Keratinocyte (primary cell): ENCODE data around the gene CD164L2. TPM values are rescaled to one million over a fixed set of nuclear protein-coding genes. Genes with fewer than 3 reads are reported as not detected.

Experiments
- DNase-seq: peaks from one replicate; pipeline ENCODE4 v3.0.0-alpha.2; 2011; ENCODE audit warnings: low read depth, missing footprints, low spot score
- FAIRE-seq: peaks from 2 replicates; lab custom pipeline; 2011; peaks lifted over from hg19 to GRCh38; lab: Jason Lieb, UNC
- H2AFZ ChIP-seq: 2 replicates; pipeline ENCODE4 v1.6.0; 2012; ENCODE audit warnings: low read length, control low read depth, inconsistent platforms; ENCODE audit not compliant: control insufficient read depth
- H3K27ac ChIP-seq: 2 replicates; pipeline ENCODE4 v1.5.1; 2011; ENCODE audit warnings: low read length; ENCODE audit not compliant: control insufficient read depth, insufficient read depth
- H3K27me3 ChIP-seq: 3 replicates; pipeline ENCODE4 v1.6.0; 2011; ENCODE audit warnings: low read length; ENCODE audit not compliant: control insufficient read depth, insufficient read depth; ENCODE audit errors: extremely low read depth
- H3K36me3 ChIP-seq, 2 experiments: 2 replicates in 1 of 2; 3 replicates in 1 of 2; pipeline ENCODE4 v1.5.1; 2011; ENCODE audit warnings: low read length in 2 of 2, mild to moderate bottlenecking in 1 of 2; ENCODE audit not compliant: control insufficient read depth in 2 of 2, insufficient read depth in 2 of 2; ENCODE audit errors: extremely low read depth in 1 of 2
- H3K4me1 ChIP-seq: 3 replicates; pipeline ENCODE4 v1.5.1; 2011; ENCODE audit warnings: low read length; ENCODE audit not compliant: control insufficient read depth, insufficient read depth; ENCODE audit errors: extremely low read depth
- H3K4me2 ChIP-seq: 3 replicates; pipeline ENCODE4 v1.6.0; 2011; ENCODE audit warnings: low read depth, low read length; ENCODE audit not compliant: control insufficient read depth, insufficient read depth; ENCODE audit errors: extremely low read depth
- H3K4me3 ChIP-seq, 3 experiments: fragments of 200-600 bp in 1 of 3; sonication (generic) in 1 of 3; 2 replicates in 2 of 3; 3 replicates in 1 of 3; pipeline ENCODE4 v1.5.1; 2011 to 2016; ENCODE audit warnings: low read length in 3 of 3, mild to moderate bottlenecking in 3 of 3, control low read depth in 2 of 3, inconsistent platforms in 1 of 3, low read depth in 1 of 3, mixed read lengths in 1 of 3, mixed run types in 1 of 3, moderate library complexity in 1 of 3; ENCODE audit not compliant: control insufficient read depth in 2 of 3, insufficient read depth in 2 of 3; ENCODE audit errors: extremely low read depth in 1 of 3
- H3K79me2 ChIP-seq: 2 replicates; pipeline ENCODE4 v1.6.0; 2012; ENCODE audit warnings: low read length; ENCODE audit not compliant: control insufficient read depth, insufficient read depth
- H3K9ac ChIP-seq: 3 replicates; pipeline ENCODE4 v1.6.0; 2011; ENCODE audit warnings: low read length; ENCODE audit not compliant: control insufficient read depth, insufficient read depth; ENCODE audit errors: extremely low read depth
- H3K9me1 ChIP-seq: 3 replicates; pipeline ENCODE4 v1.6.0; 2011; ENCODE audit warnings: low read length; ENCODE audit not compliant: control insufficient read depth, insufficient read depth; ENCODE audit errors: extremely low read depth
- H3K9me3 ChIP-seq: 2 replicates; pipeline ENCODE4 v1.5.1; 2012; ENCODE audit warnings: low read depth, low read length; ENCODE audit not compliant: control insufficient read depth
- H4K20me1 ChIP-seq: 3 replicates; pipeline ENCODE4 v1.6.0; 2011; ENCODE audit warnings: low read length; ENCODE audit not compliant: control insufficient read depth, insufficient read depth; ENCODE audit errors: extremely low read depth
- EZH2 ChIP-seq: IDR thresholded peaks from one replicate; pipeline ENCODE4 v1.6.1; 2012; ENCODE audit warnings: inconsistent platforms, mild to moderate bottlenecking, low read length, moderate library complexity
- dilution Hi-C: fragments of 300-500 bp; cut with MboI; formaldehyde crosslinking; loops from one replicate; pipeline ENCODE4 v1.7.0; 2020; ENCODE audit warnings: low sequenced_read_pairs; ENCODE audit not compliant: extremely low pct_ligation_motif_present
- polyA plus RNA-seq, 5 experiments: library from polyadenylated mRNA; depleted of rRNA in 3 of 5; stranded (reverse) in 3 of 5; stranded (forward) in 1 of 5; unstranded in 1 of 5; fragments of >200 nt; gene quantifications; 1 replicate in 1 of 5; 2 replicates in 3 of 5; 3 replicates in 1 of 5; pipeline versions ENCODE4 v1.2.1 to v1.2.3, GENCODE V29; 2011 to 2012; ENCODE audit warnings: missing spikeins in 2 of 5, low read depth in 1 of 5, low replicate concordance in 1 of 5
- TF ChIP-seq, protein P1 (sequence below), 3 experiments: IDR thresholded peaks in 1 of 3; conservative IDR thresholded peaks in 1 of 3; optimal IDR thresholded peaks in 1 of 3; 2 replicates in 2 of 3; 3 replicates in 1 of 3; pipeline versions ENCODE3 to v1.5.1; 2011; ENCODE audit warnings: low read length in 3 of 3, mild to moderate bottlenecking in 3 of 3, moderate library complexity in 2 of 3, control low read depth in 1 of 3, inconsistent platforms in 1 of 3; ENCODE audit not compliant: insufficient read depth in 2 of 3; ENCODE audit errors: extremely low read depth in 1 of 3

CD164L2 gene
- polyA plus RNA-seq, 1 donor (not counting 4 experiments of a cell fraction or from before 2014, with no cell fraction given) = 2.7 TPM

DNA sequence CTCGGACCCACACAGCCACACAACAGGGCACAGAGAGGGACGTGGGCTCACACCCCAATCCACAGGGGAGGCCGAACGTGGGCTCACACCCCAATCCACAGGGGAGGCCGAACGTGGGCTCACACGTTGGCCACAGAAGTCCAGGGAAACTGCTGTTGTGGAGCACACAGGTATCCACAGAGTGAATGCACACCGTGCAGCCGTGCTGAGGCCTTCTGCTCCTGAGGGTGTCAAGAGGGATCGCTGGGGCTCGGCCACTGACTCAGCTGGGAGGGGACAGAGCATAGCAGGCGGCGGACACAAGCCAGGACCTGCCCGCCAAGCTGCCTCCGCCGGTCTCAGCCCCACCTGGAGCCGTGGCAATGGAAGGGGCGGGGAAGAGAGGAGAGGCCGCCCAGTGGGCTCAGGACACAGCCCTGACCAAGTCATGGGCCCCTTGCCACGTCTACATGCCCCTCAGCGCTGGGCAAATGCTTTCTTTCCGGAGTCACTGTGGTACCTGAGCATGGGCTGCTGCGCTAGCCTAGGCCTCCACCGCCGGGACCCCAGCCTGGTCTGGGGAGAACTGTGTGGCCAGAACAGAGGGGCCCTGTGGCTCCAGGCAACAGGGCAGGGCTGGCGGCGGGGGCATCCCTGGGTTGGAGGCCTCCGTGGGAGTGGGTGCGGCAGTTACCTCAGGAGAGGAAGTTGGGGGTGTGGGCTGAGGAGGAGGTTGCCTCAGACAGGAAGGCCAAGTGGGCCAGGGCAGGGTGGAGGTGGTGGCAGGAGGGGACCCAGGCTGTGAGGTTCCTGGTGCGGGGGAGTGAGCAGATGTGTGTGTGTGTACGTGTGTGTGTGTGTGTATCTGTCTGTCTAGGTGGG, 40.1 kb downstream of the CD164L2 start:
- Histone ChIP-seq H3K36me3 (peaks cover 4 to 9% of the 10 kb centered on the region in 2 experiments), H3K79me2 (peaks cover 10% of the 10 kb centered on the region), H4K20me1 (no peaks in the 10 kb centered on the region), H3K27ac (peak overlapping the region; percentile 87), H3K9me3 (no peaks in the 10 kb centered on the region), H3K4me3 (peak overlapping the region; percentile 66 to 89 (median 77)), H3K9me1 (no peaks in the 10 kb centered on the region), H3K4me2 (peak overlapping the region; percentile 97), H3K27me3 (no peaks in the 10 kb centered on the region), H3K9ac (peak overlapping the region; percentile 77), H2AFZ (peak overlapping the region; percentile 70), H3K4me1 (peaks cover 35% of the 10 kb centered on the region)
- DNase-seq (peak; percentile 90), FAIRE-seq (peak; percentile 75)
- TF ChIP-seq EZH2 = no peak
- TF ChIP-seq, protein P1, sequence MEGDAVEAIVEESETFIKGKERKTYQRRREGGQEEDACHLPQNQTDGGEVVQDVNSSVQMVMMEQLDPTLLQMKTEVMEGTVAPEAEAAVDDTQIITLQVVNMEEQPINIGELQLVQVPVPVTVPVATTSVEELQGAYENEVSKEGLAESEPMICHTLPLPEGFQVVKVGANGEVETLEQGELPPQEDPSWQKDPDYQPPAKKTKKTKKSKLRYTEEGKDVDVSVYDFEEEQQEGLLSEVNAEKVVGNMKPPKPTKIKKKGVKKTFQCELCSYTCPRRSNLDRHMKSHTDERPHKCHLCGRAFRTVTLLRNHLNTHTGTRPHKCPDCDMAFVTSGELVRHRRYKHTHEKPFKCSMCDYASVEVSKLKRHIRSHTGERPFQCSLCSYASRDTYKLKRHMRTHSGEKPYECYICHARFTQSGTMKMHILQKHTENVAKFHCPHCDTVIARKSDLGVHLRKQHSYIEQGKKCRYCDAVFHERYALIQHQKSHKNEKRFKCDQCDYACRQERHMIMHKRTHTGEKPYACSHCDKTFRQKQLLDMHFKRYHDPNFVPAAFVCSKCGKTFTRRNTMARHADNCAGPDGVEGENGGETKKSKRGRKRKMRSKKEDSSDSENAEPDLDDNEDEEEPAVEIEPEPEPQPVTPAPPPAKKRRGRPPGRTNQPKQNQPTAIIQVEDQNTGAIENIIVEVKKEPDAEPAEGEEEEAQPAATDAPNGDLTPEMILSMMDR (optimal IDR thresholded peaks at IDR 0.05 in 1 of 3, IDR thresholded peaks at IDR 0.05 in 1 of 3, conservative IDR thresholded peaks at IDR 0.05 in 1 of 3; ENCODE audit: extremely low read depth in 1 of 3, insufficient read depth in 2 of 3, low read length in 3 of 3) = peak in 1 of 3 experiments; percentile 3
- dilution Hi-C loops = no loop called here

GRCh38 chr1:27342391-27342777, 40.7 kb downstream of the CD164L2 start:
- no peaks in the 10 kb centered on the region for H4K20me1 ChIP-seq

More at GRCh38 chr1:27342391-27342777, 40.7 kb downstream of the CD164L2 start:
- Histone ChIP-seq H3K4me1 (peaks cover 32% of the 10 kb centered on the region), H2AFZ (no peak overlapping the region), H3K79me2 (peaks cover 10% of the 10 kb centered on the region), H3K27me3 (no peaks in the 10 kb centered on the region), H3K4me2 (peak overlapping the region; percentile 97), H3K9me1 (no peaks in the 10 kb centered on the region), H3K27ac (peak overlapping the region; percentile 87), H3K36me3 (peaks cover 4 to 9% of the 10 kb centered on the region in 2 experiments), H3K4me3 (peak overlapping the region; percentile 62 to 89 (median 66)), H3K9ac (peak overlapping the region; percentile 77), H3K9me3 (no peaks in the 10 kb centered on the region)
- no peak for TF ChIP-seq EZH2
- TF ChIP-seq, protein P1 (optimal IDR thresholded peaks at IDR 0.05 in 1 of 3, IDR thresholded peaks at IDR 0.05 in 1 of 3, conservative IDR thresholded peaks at IDR 0.05 in 1 of 3; ENCODE audit: extremely low read depth in 1 of 3, insufficient read depth in 2 of 3, low read length in 3 of 3) = no peak
- dilution Hi-C loops = no loop called here
- no peak for DNase-seq
- no peak for FAIRE-seq
